ENCODE data around the gene INPP5F.
A peak's percentile ranks its signal among the peaks of the same experiment; 100 is the strongest.
"Not testable (repeated sequence)": the region's sequence is repeated elsewhere in the genome, so short reads cannot be mapped to it uniquely, and the experiment has no call there.

INPP5F gene

GRCh38 chr10:119707331-119707730, 18.5 kb upstream of the INPP5F start:
- DNase-seq (ENCODE audit: low read depth), result not testable (repeated sequence)

- DNase-seq (ENCODE audit: low read depth), result not testable (repeated sequence)
These were observed 14.9 kb upstream of the INPP5F start for GRCh38 chr10:119710935-119711334.

GRCh38 chr10:119713744-119714483, 11.9 kb upstream of the INPP5F start:
- no peak for DNase-seq (ENCODE audit: low read depth)

- no peak for DNase-seq (ENCODE audit: low read depth)
These were observed 11.4 kb upstream of the INPP5F start for GRCh38 chr10:119714484-119714816.

GRCh38 chr10:119715628-119716505, 10.0 kb upstream of the INPP5F start:
- DNase-seq (ENCODE audit: low read depth), result no peak

GRCh38 chr10:119723161-119723560, 2.7 kb upstream of the INPP5F start:
- DNase-seq (ENCODE audit: low read depth), result no peak

GRCh38 chr10:119723624-119724023, 2.2 kb upstream of the INPP5F start:
- DNase-seq (ENCODE audit: low read depth), result no peak

GRCh38 chr10:119724593-119725516, 995 bp upstream of the INPP5F start:
- no peak for DNase-seq (ENCODE audit: low read depth)

- no peak for DNase-seq (ENCODE audit: low read depth)
These were observed 378 bp upstream of the INPP5F start for GRCh38 chr10:119725517-119725827.

GRCh38 chr10:119726676-119727261, 919 bp downstream of the INPP5F start:
- no peak for DNase-seq (ENCODE audit: low read depth)

GRCh38 chr10:119728172-119728800, 2.4 kb downstream of the INPP5F start:
- no peak for DNase-seq (ENCODE audit: low read depth)

GRCh38 chr10:119734396-119735332, 8.8 kb downstream of the INPP5F start:
- no peak for DNase-seq (ENCODE audit: low read depth)

GRCh38 chr10:119735451-119735850, 9.6 kb downstream of the INPP5F start:
- no peak for DNase-seq (ENCODE audit: low read depth)

GRCh38 chr10:119736220-119736619, 10.4 kb downstream of the INPP5F start:
- no peak for DNase-seq (ENCODE audit: low read depth)

GRCh38 chr10:119737039-119737663, 11.3 kb downstream of the INPP5F start:
- DNase-seq (ENCODE audit: low read depth), result no peak

GRCh38 chr10:119737823-119738222, 12.0 kb downstream of the INPP5F start:
- DNase-seq (ENCODE audit: low read depth), result peak; percentile 67

GRCh38 chr10:119738962-119739361, 13.1 kb downstream of the INPP5F start:
- no peak for DNase-seq (ENCODE audit: low read depth)

- no peak for DNase-seq (ENCODE audit: low read depth)
These were observed 14.2 kb downstream of the INPP5F start for GRCh38 chr10:119740096-119740495.

GRCh38 chr10:119742947-119743648, 17.2 kb downstream of the INPP5F start:
- DNase-seq (ENCODE audit: low read depth), result no peak

Data from stromal cell of bone marrow (primary cell).